Measurements from ENCODE around the gene ASIC5.

DNA sequence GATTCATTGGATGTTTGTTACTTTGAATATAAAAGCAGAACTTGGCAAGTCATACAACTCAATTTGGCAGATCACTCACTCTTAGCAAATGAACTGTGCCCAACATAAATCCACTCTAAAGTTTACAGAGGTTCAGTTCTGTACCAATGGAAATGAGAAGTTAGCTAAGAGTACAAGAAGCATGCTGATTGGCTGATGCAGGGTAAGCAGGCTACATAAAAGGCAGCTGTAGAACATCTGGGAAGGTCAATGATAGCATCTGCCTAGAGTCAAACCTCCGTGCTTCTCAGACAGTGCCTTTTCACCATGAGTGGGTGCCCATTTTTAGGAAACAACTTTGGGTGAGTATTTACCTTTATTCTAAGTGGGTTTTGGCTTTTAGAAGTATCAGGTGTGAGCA is 37.4 kb upstream of the ASIC5 start, which contains the start of gene TDO2:
- TF ChIP-seq, protein P1, sequence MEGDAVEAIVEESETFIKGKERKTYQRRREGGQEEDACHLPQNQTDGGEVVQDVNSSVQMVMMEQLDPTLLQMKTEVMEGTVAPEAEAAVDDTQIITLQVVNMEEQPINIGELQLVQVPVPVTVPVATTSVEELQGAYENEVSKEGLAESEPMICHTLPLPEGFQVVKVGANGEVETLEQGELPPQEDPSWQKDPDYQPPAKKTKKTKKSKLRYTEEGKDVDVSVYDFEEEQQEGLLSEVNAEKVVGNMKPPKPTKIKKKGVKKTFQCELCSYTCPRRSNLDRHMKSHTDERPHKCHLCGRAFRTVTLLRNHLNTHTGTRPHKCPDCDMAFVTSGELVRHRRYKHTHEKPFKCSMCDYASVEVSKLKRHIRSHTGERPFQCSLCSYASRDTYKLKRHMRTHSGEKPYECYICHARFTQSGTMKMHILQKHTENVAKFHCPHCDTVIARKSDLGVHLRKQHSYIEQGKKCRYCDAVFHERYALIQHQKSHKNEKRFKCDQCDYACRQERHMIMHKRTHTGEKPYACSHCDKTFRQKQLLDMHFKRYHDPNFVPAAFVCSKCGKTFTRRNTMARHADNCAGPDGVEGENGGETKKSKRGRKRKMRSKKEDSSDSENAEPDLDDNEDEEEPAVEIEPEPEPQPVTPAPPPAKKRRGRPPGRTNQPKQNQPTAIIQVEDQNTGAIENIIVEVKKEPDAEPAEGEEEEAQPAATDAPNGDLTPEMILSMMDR (conservative IDR thresholded peaks at IDR 0.05; ENCODE audit: low read length): no peak
- no peak for TF ChIP-seq EZH2phosphoT487 (IDR thresholded peaks at IDR 0.05; ENCODE audit: borderline replicate concordance, low read depth, low read length)

Data from OCI-LY7 (cell line).